ENCODE data around the gene AP1M2.
"Not testable (repeated sequence)": the region's sequence is repeated elsewhere in the genome, so short reads cannot be mapped to it uniquely, and the experiment has no call there.

Gene AP1M2

DNA sequence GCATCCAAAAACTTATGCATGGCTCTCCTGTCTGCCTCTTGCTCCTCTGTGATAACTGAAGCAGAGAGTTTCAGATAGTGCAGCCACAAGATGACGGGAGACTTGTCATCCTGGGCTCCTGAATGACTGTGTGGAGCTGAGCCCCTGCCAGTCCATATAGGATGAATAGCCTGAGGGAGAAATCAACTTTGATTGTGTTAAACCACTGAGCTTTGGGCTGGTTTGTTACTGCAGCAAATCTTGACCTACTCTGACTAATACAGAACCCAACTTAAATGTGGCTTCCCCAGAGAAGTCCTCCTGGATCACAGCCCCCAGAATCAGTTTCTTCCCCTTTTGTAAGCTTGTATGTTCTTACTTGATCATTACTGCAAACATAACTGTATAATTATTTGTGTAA is 54.7 kb downstream of the AP1M2 start:
- TF ChIP-seq, protein P1, sequence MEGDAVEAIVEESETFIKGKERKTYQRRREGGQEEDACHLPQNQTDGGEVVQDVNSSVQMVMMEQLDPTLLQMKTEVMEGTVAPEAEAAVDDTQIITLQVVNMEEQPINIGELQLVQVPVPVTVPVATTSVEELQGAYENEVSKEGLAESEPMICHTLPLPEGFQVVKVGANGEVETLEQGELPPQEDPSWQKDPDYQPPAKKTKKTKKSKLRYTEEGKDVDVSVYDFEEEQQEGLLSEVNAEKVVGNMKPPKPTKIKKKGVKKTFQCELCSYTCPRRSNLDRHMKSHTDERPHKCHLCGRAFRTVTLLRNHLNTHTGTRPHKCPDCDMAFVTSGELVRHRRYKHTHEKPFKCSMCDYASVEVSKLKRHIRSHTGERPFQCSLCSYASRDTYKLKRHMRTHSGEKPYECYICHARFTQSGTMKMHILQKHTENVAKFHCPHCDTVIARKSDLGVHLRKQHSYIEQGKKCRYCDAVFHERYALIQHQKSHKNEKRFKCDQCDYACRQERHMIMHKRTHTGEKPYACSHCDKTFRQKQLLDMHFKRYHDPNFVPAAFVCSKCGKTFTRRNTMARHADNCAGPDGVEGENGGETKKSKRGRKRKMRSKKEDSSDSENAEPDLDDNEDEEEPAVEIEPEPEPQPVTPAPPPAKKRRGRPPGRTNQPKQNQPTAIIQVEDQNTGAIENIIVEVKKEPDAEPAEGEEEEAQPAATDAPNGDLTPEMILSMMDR (IDR thresholded peaks at IDR 0.05; ENCODE audit: extremely low read depth, missing control alignments), result no peak
- DNase-seq (ENCODE audit: low spot score), result peak; percentile 4

DNA sequence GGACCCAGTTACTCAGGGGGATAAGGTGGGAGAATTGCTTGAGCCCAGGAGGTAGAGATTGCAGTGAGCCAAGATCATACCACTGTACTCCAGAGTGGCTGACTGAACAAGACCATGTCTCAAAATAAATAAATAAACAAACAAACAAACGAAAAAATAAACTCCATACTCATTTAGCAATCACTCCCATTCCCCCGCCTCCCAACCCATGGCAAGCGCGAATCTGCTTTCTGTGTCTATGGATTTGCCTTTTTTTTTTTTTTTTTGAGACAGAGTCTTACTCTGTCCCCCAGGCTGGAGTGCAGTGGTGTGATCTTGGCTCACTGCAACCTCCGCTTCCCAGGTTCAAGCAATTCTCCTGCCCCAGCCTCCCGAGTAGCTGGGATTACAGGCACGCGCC is 60.2 kb downstream of the AP1M2 start:
- not testable (repeated sequence) for DNase-seq (ENCODE audit: low spot score)

DNA sequence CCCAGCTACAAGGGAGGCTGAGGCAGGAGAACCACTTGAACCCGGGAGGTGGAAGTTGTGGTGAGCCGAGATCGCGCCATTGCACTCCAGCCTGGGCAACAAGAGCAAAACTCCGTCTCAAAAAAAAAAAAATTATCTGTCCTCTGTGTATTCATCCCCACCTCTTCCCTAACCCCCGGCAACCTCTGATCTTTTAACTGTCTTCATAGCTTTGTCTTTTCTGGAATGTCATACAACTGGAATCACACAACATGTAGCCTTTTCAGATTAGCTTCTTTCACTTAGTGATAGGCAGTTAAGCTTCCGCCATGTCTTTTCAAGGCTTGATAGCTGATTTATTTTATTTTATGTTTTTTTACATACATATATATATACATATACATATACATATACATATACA is 61.5 kb downstream of the AP1M2 start:
- TF ChIP-seq, protein P1 (IDR thresholded peaks at IDR 0.05; ENCODE audit: extremely low read depth, missing control alignments), result no peak
- DNase-seq (ENCODE audit: low spot score), result no peak

DNA sequence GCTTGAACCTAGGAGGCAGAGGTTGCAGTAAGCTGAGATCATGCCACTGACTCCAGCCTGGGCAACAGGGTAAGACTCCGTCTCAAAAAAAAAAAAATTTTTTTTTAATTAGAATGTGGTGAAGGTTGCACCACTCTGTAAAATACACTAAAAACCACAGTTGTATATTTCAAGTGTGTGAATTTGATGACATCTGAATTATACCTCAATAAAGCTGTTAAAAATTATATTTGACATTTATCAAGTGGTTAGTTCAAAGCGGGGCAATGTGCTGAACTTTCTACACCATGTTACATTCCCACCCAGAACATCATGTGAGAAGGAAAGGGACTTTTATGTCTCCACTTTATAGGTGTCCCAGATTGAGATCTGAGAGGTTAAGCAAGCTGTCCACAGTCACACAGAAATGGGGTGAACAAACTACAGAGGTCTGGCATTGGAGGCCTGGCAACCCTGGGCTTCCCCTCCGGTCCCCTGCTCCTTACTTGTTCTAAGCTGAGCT is 63.9 kb downstream of the AP1M2 start:
- no peak for DNase-seq (ENCODE audit: low spot score)

More for the DNA sequence above, 63.9 kb downstream of the AP1M2 start:
- TF ChIP-seq, protein P1 (IDR thresholded peaks at IDR 0.05; ENCODE audit: extremely low read depth, missing control alignments), result no peak
